B cell (primary cell): ENCODE measurements around the gene SGCD. TPM values are rescaled to one million over a fixed set of nuclear protein-coding genes. Genes with fewer than 3 reads are reported as not detected.

Source experiments
- ATAC-seq: fragments of 200-7000 bp; cut with Tn5 transposase; one replicate; pipeline ENCODE4 v1.10.0; 2021; ENCODE audit warnings: low read depth, mild to moderate bottlenecking, moderate number of reproducible peaks, moderate library complexity
- CTCF ChIA-PET: fragments of 350-600 bp; sonication (Branson Sonifier 250); formaldehyde crosslinking; loops from one replicate; lab custom pipeline; 2021; ENCODE audit warnings: antibody characterized with exemption, inconsistent platforms; lab: Charles Lee
- POLR2A ChIA-PET: fragments of 350-600 bp; sonication (Branson Sonifier 250); formaldehyde crosslinking; loops from one replicate; lab custom pipeline; 2021; ENCODE audit warnings: antibody characterized with exemption; lab: Charles Lee
- DNase-seq: peaks from one replicate; pipeline ENCODE4 v3.0.0; 2013
- H2AFZ ChIP-seq: 2 replicates; pipeline ENCODE4 v1.6.1; 2012; ENCODE audit warnings: mild to moderate bottlenecking, low read depth, low read length; ENCODE audit not compliant: insufficient read depth, poor library complexity, severe bottlenecking
- H3K27ac ChIP-seq, 2 donors: 1 replicate in 1 of 2; 2 replicates in 1 of 2; pipeline ENCODE4 v1.5.1; 2012 to 2013; ENCODE audit warnings: low read length in 2 of 2, mild to moderate bottlenecking in 2 of 2, moderate library complexity in 1 of 2
- H3K27me3 ChIP-seq, 4 experiments: fragments of 200-600 bp in 1 of 4; sonication (generic) in 1 of 4; replicated peaks in 1 of 4; 1 replicate in 2 of 4; 2 replicates in 2 of 4; pipeline versions ENCODE4 v1.6.1 to v1.7.0; 2013 to 2016; ENCODE audit warnings: low read length in 3 of 4, mild to moderate bottlenecking in 2 of 4, mixed read lengths in 1 of 4, moderate library complexity in 1 of 4; ENCODE audit not compliant: insufficient read depth in 4 of 4, control insufficient read depth in 3 of 4; ENCODE audit errors: control extremely low read depth in 1 of 4
- H3K36me3 ChIP-seq, 2 experiments: replicated peaks in 1 of 2; 1 replicate in 1 of 2; 2 replicates in 1 of 2; pipeline versions ENCODE4 v1.6.1 to v1.7.1; 2013; ENCODE audit warnings: low read length in 1 of 2; ENCODE audit not compliant: insufficient read depth in 2 of 2, control insufficient read depth in 1 of 2; ENCODE audit errors: control extremely low read depth in 1 of 2, extremely low read depth in 1 of 2
- H3K4me1 ChIP-seq, 2 donors: fragments of 200-600 bp in 1 of 2; sonication (generic) in 1 of 2; 1 replicate in 1 of 2; 2 replicates in 1 of 2; pipeline versions ENCODE4 v1.5.1 to v1.6.1; 2013 to 2017; ENCODE audit warnings: low read length in 2 of 2; ENCODE audit not compliant: control insufficient read depth in 2 of 2, insufficient read depth in 2 of 2
- H3K4me2 ChIP-seq: replicated peaks from 2 replicates; pipeline ENCODE3; 2012; ENCODE audit warnings: mild to moderate bottlenecking, low read depth, low read length; ENCODE audit not compliant: poor library complexity, severe bottlenecking
- H3K4me3 ChIP-seq, 5 experiments: fragments of 200-600 bp in 1 of 5; sonication (generic) in 1 of 5; 1 replicate in 3 of 5; 2 replicates in 2 of 5; pipeline versions ENCODE4 v1.5.1 to v1.7.0; 2011 to 2016; ENCODE audit warnings: low read length in 4 of 5, mild to moderate bottlenecking in 4 of 5, low read depth in 2 of 5, control low read depth in 1 of 5, moderate library complexity in 1 of 5; ENCODE audit not compliant: insufficient read depth in 1 of 5; ENCODE audit errors: control extremely low read depth in 1 of 5, extremely low read depth in 1 of 5
- H3K79me2 ChIP-seq: fragments of 200-600 bp; sonication (generic); one replicate; pipeline ENCODE4 v1.6.0; 2016; ENCODE audit warnings: low read length; ENCODE audit not compliant: control insufficient read depth, insufficient read depth
- H3K9ac ChIP-seq: fragments of 200-600 bp; sonication (generic); 2 replicates; pipeline ENCODE4 v1.6.1; 2017; ENCODE audit warnings: mild to moderate bottlenecking, low read length, moderate library complexity
- H3K9me3 ChIP-seq, 3 donors: one replicate each; pipeline versions ENCODE4 v1.6.1 to v1.7.1; 2013; ENCODE audit warnings: low read length in 2 of 3; ENCODE audit not compliant: control insufficient read depth in 2 of 3, insufficient read depth in 1 of 3; ENCODE audit errors: control extremely low read depth in 1 of 3
- H4K20me1 ChIP-seq: 2 replicates; pipeline ENCODE4 v1.6.0; 2012; ENCODE audit warnings: mild to moderate bottlenecking, low read length; ENCODE audit not compliant: insufficient read depth, control insufficient read depth, poor library complexity, severe bottlenecking
- H3K27ac Mint-ChIP-seq: one replicate; pipeline ENCODE4 v1.8.0; 2021; ENCODE audit warnings: mixed read lengths
- H3K27me3 Mint-ChIP-seq: one replicate; pipeline ENCODE4 v1.8.0; 2021; ENCODE audit warnings: mixed read lengths
- H3K4me1 Mint-ChIP-seq: one replicate; pipeline ENCODE4 v1.8.0; 2021; ENCODE audit warnings: mixed read lengths
- H3K4me3 Mint-ChIP-seq: one replicate; pipeline ENCODE4 v1.8.0; 2021; ENCODE audit warnings: mixed read lengths
- H3K9me3 Mint-ChIP-seq: one replicate; pipeline ENCODE4 v1.8.0; 2022; ENCODE audit warnings: mixed read lengths; ENCODE audit not compliant: insufficient read depth
- CTCF ChIP-seq: fragments of 200-600 bp; IDR thresholded peaks from one replicate; pipeline ENCODE4 v1.8.0; 2022; ENCODE audit warnings: antibody characterized with exemption, mild to moderate bottlenecking
- EZH2 ChIP-seq: IDR thresholded peaks from 2 replicates; pipeline ENCODE4 v1.6.1; 2012; ENCODE audit warnings: borderline replicate concordance, low read depth, mild to moderate bottlenecking, moderate library complexity, low read length; ENCODE audit not compliant: insufficient read depth, poor library complexity, severe bottlenecking
- WGBS: methylation state at CpG from one replicate; pipeline ENCODE4 v1.1.5; 2013; ENCODE audit warnings: missing lambda C conversion rate; ENCODE audit not compliant: insufficient coverage; 5-methylcytosine and 5-hydroxymethylcytosine counted together
- intact Hi-C: fragments of 100-400 bp; cut with micrococcal nuclease; formaldehyde crosslinking; loops from one replicate; pipeline ENCODE4 v1.10.0; 2022
- polyA plus RNA-seq: library from polyadenylated mRNA; depleted of rRNA; stranded (reverse); fragments of >200 nt; gene quantifications from 2 replicates; pipeline ENCODE4 v1.2.3, GENCODE V29; 2012
- total RNA-seq, 2 donors: library from RNA; stranded (reverse); fragments of 120-200 nt in 1 of 2; gene quantifications; 1 replicate in 1 of 2; 2 replicates in 1 of 2; pipeline versions ENCODE4 v1.2.3 to v1.2.4, GENCODE V29; 2013 to 2022

The SGCD gene
- total and polyA plus RNA-seq, 2 donors (not counting 1 experiment from before 2014, with no cell fraction given) = not detected

GRCh38 chr5:156802501-156802900, 475.5 kb downstream of the SGCD start:
- H3K4me2 ChIP-seq = no peak overlapping the region
- intact Hi-C loops = no loop called here
- H3K4me1 ChIP-seq = no peaks in the 10 kb centered on the region
- Mint-ChIP-seq H3K4me1 (no peaks in the 10 kb centered on the region), H3K4me3 (no peak overlapping the region), H3K9me3 (no peaks in the 10 kb centered on the region), H3K27me3 (peaks cover 31% of the 10 kb centered on the region), H3K27ac (no peak overlapping the region)
- no peak for DNase-seq
- H2AFZ ChIP-seq = no peak overlapping the region
- no peaks in the 10 kb centered on the region for H3K36me3 ChIP-seq
- no peaks in the 10 kb centered on the region for H4K20me1 ChIP-seq
- H3K27ac ChIP-seq = no peak overlapping the region
- no peak for ATAC-seq
- no CpG with 5 or more reads among the region's 5 CpGs for WGBS
- peaks cover 0 to 6% (median 4%) of the 10 kb centered on the region in 4 experiments for H3K27me3 ChIP-seq
- no peak overlapping the region for H3K9ac ChIP-seq
- CTCF ChIA-PET = no interaction called here
- no peaks in the 10 kb centered on the region for H3K79me2 ChIP-seq
- H3K4me3 ChIP-seq = no peak overlapping the region
- H3K9me3 ChIP-seq = peaks cover 0 to 5% (median 0%) of the 10 kb centered on the region in 3 donors
- POLR2A ChIA-PET = no interaction called here
- no peak for TF ChIP-seq EZH2
- no peak for TF ChIP-seq CTCF

DNA sequence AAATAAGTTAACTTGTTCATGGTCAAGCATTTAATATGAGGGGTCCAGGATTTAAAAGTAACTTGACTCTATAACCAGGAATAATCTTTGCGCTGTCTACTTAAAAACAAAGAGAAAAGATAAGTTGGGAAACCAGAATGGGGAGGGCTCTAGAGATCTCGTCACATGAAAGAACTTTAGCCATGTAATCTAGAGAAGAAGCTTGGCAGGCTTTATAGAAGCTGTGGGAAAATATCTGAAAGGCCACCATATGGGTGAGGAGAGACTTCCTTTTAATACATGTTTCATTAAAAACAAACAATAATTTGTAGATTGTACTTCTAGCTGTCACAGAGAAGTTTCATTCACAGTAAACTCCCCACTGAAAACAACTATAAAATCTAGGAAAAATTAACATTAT, 476.4 kb downstream of the SGCD start:
- H3K4me3 ChIP-seq = no peak overlapping the region
- intact Hi-C loops = no loop called here
- no peaks in the 10 kb centered on the region for H3K4me1 ChIP-seq
- H3K4me1 Mint-ChIP-seq = no peaks in the 10 kb centered on the region
- DNase-seq = no peak
- TF ChIP-seq EZH2 = no peak
- no peak for TF ChIP-seq CTCF
- no peaks in the 10 kb centered on the region for H3K9me3 Mint-ChIP-seq
- no peak for ATAC-seq
- peaks cover 33% of the 10 kb centered on the region for H3K27me3 Mint-ChIP-seq
- H4K20me1 ChIP-seq = no peaks in the 10 kb centered on the region
- no peak overlapping the region for H3K27ac Mint-ChIP-seq
- no peaks in the 10 kb centered on the region for H3K36me3 ChIP-seq
- CTCF ChIA-PET = no interaction called here
- H3K27me3 ChIP-seq = peaks cover 0 to 6% (median 4%) of the 10 kb centered on the region in 4 experiments
- H3K9me3 ChIP-seq = peaks cover 0 to 5% (median 0%) of the 10 kb centered on the region in 3 donors
- H3K79me2 ChIP-seq = no peaks in the 10 kb centered on the region
- no peak overlapping the region for H2AFZ ChIP-seq
- H3K27ac ChIP-seq = no peak overlapping the region
- no peak overlapping the region for H3K4me2 ChIP-seq
- no peak overlapping the region for H3K9ac ChIP-seq
- WGBS = 67% methylated on average over 1 of the region's 2 CpGs
- POLR2A ChIA-PET = no interaction called here
- no peak overlapping the region for H3K4me3 Mint-ChIP-seq
